Esophagus squamous epithelium (tissue), 5 donors: ENCODE data around the gene TYK2. TPM values are rescaled to one million over a fixed set of nuclear protein-coding genes. Genes with fewer than 3 reads are reported as not detected.
"Not testable (repeated sequence)": the region's sequence is repeated elsewhere in the genome, so short reads cannot be mapped to it uniquely, and the experiment has no call there.

Experiments
- DNase-seq: peaks from one replicate; lab custom pipeline; 2025; lab: John Stamatoyannopoulos, UW
- H3K27ac ChIP-seq, 4 donors: fragments of 200-600 bp; sonication (generic); one replicate each; pipeline ENCODE4 v1.5.1; 2016 to 2019; ENCODE audit warnings: mild to moderate bottlenecking in 1 of 4
- H3K27me3 ChIP-seq, 4 donors: fragments of 200-600 bp; sonication (generic); 1 replicate in 3 of 4; 2 replicates in 1 of 4; pipeline versions ENCODE4 v1.5.1 to v1.6.0; 2017 to 2021; ENCODE audit warnings: antibody characterized with exemption in 1 of 4
- H3K36me3 ChIP-seq, 3 donors: fragments of 200-600 bp; sonication (generic); one replicate each; pipeline ENCODE4 v1.5.1; 2016 to 2019
- H3K4me1 ChIP-seq, 3 donors: fragments of 200-600 bp; sonication (generic); one replicate each; pipeline ENCODE4 v1.5.1; 2017 to 2019
- H3K4me3 ChIP-seq, 4 donors: fragments of 200-600 bp; sonication (generic); 1 replicate in 3 of 4; 2 replicates in 1 of 4; pipeline ENCODE4 v1.5.1; 2016 to 2019; ENCODE audit warnings: mild to moderate bottlenecking in 2 of 4, moderate library complexity in 1 of 4
- H3K9me3 ChIP-seq, 3 donors: fragments of 200-600 bp; sonication (generic); one replicate each; pipeline ENCODE4 v1.5.1; 2016 to 2019
- CTCF ChIP-seq, 6 experiments: fragments of 450-650 bp in 4 of 6; fragments of 200-600 bp in 2 of 6; sonication (generic) in 2 of 6; IDR thresholded peaks; one replicate each; pipeline ENCODE4 v1.5.1; 2016 to 2019; ENCODE audit warnings: antibody characterized with exemption in 6 of 6, mild to moderate bottlenecking in 4 of 6, moderate library complexity in 4 of 6
- POLR2A ChIP-seq, 4 donors: fragments of 450-650 bp; IDR thresholded peaks; one replicate each; pipeline ENCODE4 v1.6.1; 2017; ENCODE audit warnings: antibody characterized with exemption in 4 of 4, mild to moderate bottlenecking in 4 of 4, moderate library complexity in 3 of 4
- WGBS, 2 donors: methylation state at CpG; one replicate each; pipeline ENCODE4 v1.1.5; 2018; 5-methylcytosine and 5-hydroxymethylcytosine counted together
- intact Hi-C: fragments of 100-400 bp; cut with DNase I; formaldehyde crosslinking; loops from one replicate; pipeline ENCODE4 v1.15.0; 2022
- total RNA-seq, 4 donors: library from RNA; depleted of rRNA; stranded (reverse); fragments of >200 nt; gene quantifications; one replicate each; pipeline ENCODE4 v1.1.0, GENCODE V29; 2016
- donor health status: DM: yes; HTN: yes; CAD: no.

TYK2 gene
- total RNA-seq, 4 donors from 2014 or later = 41.8 to 74.2 (median 50.7) TPM

- H3K27me3 ChIP-seq = no peaks in the 10 kb centered on the region
- WGBS, 2 donors = 91 to 92% methylated on average over 14 to 15 of the region's 15 CpGs
- no peak overlapping the region for H3K27ac ChIP-seq
- intact Hi-C loops = no loop called here
- H3K36me3 ChIP-seq = peaks cover 33 to 99% (median 50%) of the 10 kb centered on the region in 3 donors
- no peaks in the 10 kb centered on the region for H3K4me1 ChIP-seq
- no peaks in the 10 kb centered on the region for H3K9me3 ChIP-seq
- no peak overlapping the region for H3K4me3 ChIP-seq
- TF ChIP-seq POLR2A (IDR thresholded peaks at IDR 0.05) (no peak), CTCF (IDR thresholded peaks at IDR 0.05) (no peak)
- no peak for DNase-seq
Measured at GRCh38 chr19:10368101-10368803, 12.1 kb downstream of the TYK2 start.

- DNase-seq, H3K4me1 ChIP-seq, H3K27me3 ChIP-seq, intact Hi-C loops, H3K9me3 ChIP-seq, H3K27ac ChIP-seq, H3K4me3 ChIP-seq: not testable (repeated sequence)
- peaks cover 35 to 100% (median 56%) of the 10 kb centered on the region in 3 donors for H3K36me3 ChIP-seq
- 95 to 100% methylated on average over 3 to 4 of the region's 4 CpGs for WGBS, 2 donors
Measured at GRCh38 chr19:10366950-10367512, 13.3 kb downstream of the TYK2 start.

GRCh38 chr19:10365518-10365917 is 14.9 kb downstream of the TYK2 start:
- 99% methylated on average over 12 of the region's 23 CpGs; no CpG with 5 or more reads in 1 of the 2 donors for WGBS, 2 donors
- no peak overlapping the region for H3K27ac ChIP-seq

GRCh38 chr19:10364644-10365043 is 15.7 kb downstream of the TYK2 start:
- Histone ChIP-seq H3K36me3 (peaks cover 44 to 100% (median 46%) of the 10 kb centered on the region in 3 donors), H3K4me3 (no peak overlapping the region), H3K9me3 (no peaks in the 10 kb centered on the region), H3K27ac (no peak overlapping the region), H3K27me3 (no peaks in the 10 kb centered on the region), H3K4me1 (no peaks in the 10 kb centered on the region)
- TF ChIP-seq CTCF (IDR thresholded peaks at IDR 0.05) (no peak), POLR2A (IDR thresholded peaks at IDR 0.05) (no peak)
- 67 to 76% methylated on average over 1 to 8 of the region's 19 CpGs for WGBS, 2 donors
- intact Hi-C loops = no loop called here
- DNase-seq = no peak

More at GRCh38 chr19:10365518-10365917, 14.9 kb downstream of the TYK2 start:
- DNase-seq = no peak
- Histone ChIP-seq H3K27me3 (no peaks in the 10 kb centered on the region), H3K36me3 (peaks cover 44 to 100% (median 54%) of the 10 kb centered on the region in 3 donors), H3K9me3 (no peaks in the 10 kb centered on the region), H3K4me3 (no peak overlapping the region), H3K4me1 (no peaks in the 10 kb centered on the region)
- TF ChIP-seq POLR2A (IDR thresholded peaks at IDR 0.05) = no peak
- TF ChIP-seq CTCF (IDR thresholded peaks at IDR 0.05) = no peak
- intact Hi-C loops = no loop called here

- TF ChIP-seq POLR2A (IDR thresholded peaks at IDR 0.05) (no peak), CTCF (IDR thresholded peaks at IDR 0.05) (no peak)
- H3K9me3 ChIP-seq = no peaks in the 10 kb centered on the region
- no peak for DNase-seq
- WGBS, 2 donors = 63 to 73% methylated on average over 7 to 8 of the region's 12 CpGs
- H3K4me1 ChIP-seq = no peaks in the 10 kb centered on the region
- H3K4me3 ChIP-seq = no peak overlapping the region
- H3K27ac ChIP-seq = no peak overlapping the region
- no peaks in the 10 kb centered on the region for H3K27me3 ChIP-seq
- intact Hi-C loops = no loop called here
- peaks cover 47 to 100% (median 48%) of the 10 kb centered on the region in 3 donors for H3K36me3 ChIP-seq
Measured at GRCh38 chr19:10363789-10364281, 16.5 kb downstream of the TYK2 start.
